ENCODE measurements around the gene C5orf15. TPM values are rescaled to one million over a fixed set of nuclear protein-coding genes. Genes with fewer than 3 reads are reported as not detected.

The C5orf15 gene
- total RNA-seq, 1 experiment from 2014 or later: 28.8 TPM

- CTCF ChIA-PET: no interaction called here
Observed at GRCh38 chr5:133936651-133937015, 31.8 kb downstream of the C5orf15 start.

More at GRCh38 chr5:133936651-133937015, 31.8 kb downstream of the C5orf15 start:
- no peak for DNase-seq (ENCODE audit: low read depth, low spot score)
- intact Hi-C loops (cut with micrococcal nuclease): no loop called here
- BruUV-seq (replicated peaks): no TSS peak
- Histone ChIP-seq H3K9me3 (ENCODE audit: control insufficient read depth in 1 of 2, insufficient read depth in 1 of 2, low read depth in 1 of 2, low read length in 2 of 2) (no peaks in the 10 kb centered on the region), H3K4me2 (ENCODE audit: low read length) (no peak overlapping the region), H3K79me2 (ENCODE audit: insufficient read depth, low read length) (no peaks in the 10 kb centered on the region), H3K9ac (ENCODE audit: low read length) (no peak overlapping the region), H3K27me3 (ENCODE audit: insufficient read depth, low read length) (no peaks in the 10 kb centered on the region), H2AFZ (ENCODE audit: low read depth, low read length, poor library complexity, severe bottlenecking) (no peak overlapping the region), H4K20me1 (ENCODE audit: insufficient read depth) (no peaks in the 10 kb centered on the region), H3K27ac (ENCODE audit: low read depth, low read length) (no peak overlapping the region), H3K4me3 (replicated peaks in 1 of 2; ENCODE audit: low read depth in 1 of 2, low read length in 2 of 2) (no peak overlapping the region), H3K4me1 (ENCODE audit: control insufficient read depth in 1 of 2, insufficient read depth in 2 of 2, low read length in 2 of 2) (no peaks in the 10 kb centered on the region), H3K9me2 (ENCODE audit: insufficient read depth) (no peaks in the 10 kb centered on the region), H3K36me3 (ENCODE audit: control insufficient read depth in 1 of 2, insufficient read depth in 2 of 2, low read length in 2 of 2) (no peaks in the 10 kb centered on the region)
- no peak for ATAC-seq
- ChIA-PET RAD21 (ENCODE audit: low non-redundant PET in 1 of 2, low total read pairs in 2 of 2, uncharacterized antibody in 2 of 2, unreplicated experiment in 2 of 2) (no interaction called here), POLR2A (no interaction called here)
- TF ChIP-seq, protein P1, sequence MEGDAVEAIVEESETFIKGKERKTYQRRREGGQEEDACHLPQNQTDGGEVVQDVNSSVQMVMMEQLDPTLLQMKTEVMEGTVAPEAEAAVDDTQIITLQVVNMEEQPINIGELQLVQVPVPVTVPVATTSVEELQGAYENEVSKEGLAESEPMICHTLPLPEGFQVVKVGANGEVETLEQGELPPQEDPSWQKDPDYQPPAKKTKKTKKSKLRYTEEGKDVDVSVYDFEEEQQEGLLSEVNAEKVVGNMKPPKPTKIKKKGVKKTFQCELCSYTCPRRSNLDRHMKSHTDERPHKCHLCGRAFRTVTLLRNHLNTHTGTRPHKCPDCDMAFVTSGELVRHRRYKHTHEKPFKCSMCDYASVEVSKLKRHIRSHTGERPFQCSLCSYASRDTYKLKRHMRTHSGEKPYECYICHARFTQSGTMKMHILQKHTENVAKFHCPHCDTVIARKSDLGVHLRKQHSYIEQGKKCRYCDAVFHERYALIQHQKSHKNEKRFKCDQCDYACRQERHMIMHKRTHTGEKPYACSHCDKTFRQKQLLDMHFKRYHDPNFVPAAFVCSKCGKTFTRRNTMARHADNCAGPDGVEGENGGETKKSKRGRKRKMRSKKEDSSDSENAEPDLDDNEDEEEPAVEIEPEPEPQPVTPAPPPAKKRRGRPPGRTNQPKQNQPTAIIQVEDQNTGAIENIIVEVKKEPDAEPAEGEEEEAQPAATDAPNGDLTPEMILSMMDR (IDR thresholded peaks at IDR 0.05 in 2 of 3, conservative IDR thresholded peaks at IDR 0.05 in 1 of 3; ENCODE audit: borderline replicate concordance in 1 of 3, insufficient read depth in 1 of 3, low read depth in 2 of 3, low read length in 2 of 3): no peak
- no peak for TF ChIP-seq ZNF274 (IDR thresholded peaks at IDR 0.05; ENCODE audit: low read depth, low read length)
- no peak for TF ChIP-seq SIN3A (IDR thresholded peaks at IDR 0.05; ENCODE audit: low read depth)
- no peak for TF ChIP-seq CBX3 (IDR thresholded peaks at IDR 0.05; ENCODE audit: low read depth)
- TF ChIP-seq, protein P2, sequence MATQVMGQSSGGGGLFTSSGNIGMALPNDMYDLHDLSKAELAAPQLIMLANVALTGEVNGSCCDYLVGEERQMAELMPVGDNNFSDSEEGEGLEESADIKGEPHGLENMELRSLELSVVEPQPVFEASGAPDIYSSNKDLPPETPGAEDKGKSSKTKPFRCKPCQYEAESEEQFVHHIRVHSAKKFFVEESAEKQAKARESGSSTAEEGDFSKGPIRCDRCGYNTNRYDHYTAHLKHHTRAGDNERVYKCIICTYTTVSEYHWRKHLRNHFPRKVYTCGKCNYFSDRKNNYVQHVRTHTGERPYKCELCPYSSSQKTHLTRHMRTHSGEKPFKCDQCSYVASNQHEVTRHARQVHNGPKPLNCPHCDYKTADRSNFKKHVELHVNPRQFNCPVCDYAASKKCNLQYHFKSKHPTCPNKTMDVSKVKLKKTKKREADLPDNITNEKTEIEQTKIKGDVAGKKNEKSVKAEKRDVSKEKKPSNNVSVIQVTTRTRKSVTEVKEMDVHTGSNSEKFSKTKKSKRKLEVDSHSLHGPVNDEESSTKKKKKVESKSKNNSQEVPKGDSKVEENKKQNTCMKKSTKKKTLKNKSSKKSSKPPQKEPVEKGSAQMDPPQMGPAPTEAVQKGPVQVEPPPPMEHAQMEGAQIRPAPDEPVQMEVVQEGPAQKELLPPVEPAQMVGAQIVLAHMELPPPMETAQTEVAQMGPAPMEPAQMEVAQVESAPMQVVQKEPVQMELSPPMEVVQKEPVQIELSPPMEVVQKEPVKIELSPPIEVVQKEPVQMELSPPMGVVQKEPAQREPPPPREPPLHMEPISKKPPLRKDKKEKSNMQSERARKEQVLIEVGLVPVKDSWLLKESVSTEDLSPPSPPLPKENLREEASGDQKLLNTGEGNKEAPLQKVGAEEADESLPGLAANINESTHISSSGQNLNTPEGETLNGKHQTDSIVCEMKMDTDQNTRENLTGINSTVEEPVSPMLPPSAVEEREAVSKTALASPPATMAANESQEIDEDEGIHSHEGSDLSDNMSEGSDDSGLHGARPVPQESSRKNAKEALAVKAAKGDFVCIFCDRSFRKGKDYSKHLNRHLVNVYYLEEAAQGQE (IDR thresholded peaks at IDR 0.05; ENCODE audit: low read depth): no peak
- no peak for TF ChIP-seq CEBPB (IDR thresholded peaks at IDR 0.05; ENCODE audit: low read depth)
- TF ChIP-seq, protein P3, sequence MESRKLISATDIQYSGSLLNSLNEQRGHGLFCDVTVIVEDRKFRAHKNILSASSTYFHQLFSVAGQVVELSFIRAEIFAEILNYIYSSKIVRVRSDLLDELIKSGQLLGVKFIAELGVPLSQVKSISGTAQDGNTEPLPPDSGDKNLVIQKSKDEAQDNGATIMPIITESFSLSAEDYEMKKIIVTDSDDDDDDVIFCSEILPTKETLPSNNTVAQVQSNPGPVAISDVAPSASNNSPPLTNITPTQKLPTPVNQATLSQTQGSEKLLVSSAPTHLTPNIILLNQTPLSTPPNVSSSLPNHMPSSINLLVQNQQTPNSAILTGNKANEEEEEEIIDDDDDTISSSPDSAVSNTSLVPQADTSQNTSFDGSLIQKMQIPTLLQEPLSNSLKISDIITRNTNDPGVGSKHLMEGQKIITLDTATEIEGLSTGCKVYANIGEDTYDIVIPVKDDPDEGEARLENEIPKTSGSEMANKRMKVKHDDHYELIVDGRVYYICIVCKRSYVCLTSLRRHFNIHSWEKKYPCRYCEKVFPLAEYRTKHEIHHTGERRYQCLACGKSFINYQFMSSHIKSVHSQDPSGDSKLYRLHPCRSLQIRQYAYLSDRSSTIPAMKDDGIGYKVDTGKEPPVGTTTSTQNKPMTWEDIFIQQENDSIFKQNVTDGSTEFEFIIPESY (IDR thresholded peaks at IDR 0.05; ENCODE audit: extremely low read depth, insufficient replicate concordance, low read length): no peak
- no peak for TF ChIP-seq ZFX (IDR thresholded peaks at IDR 0.05)
- TF ChIP-seq, protein P4, sequence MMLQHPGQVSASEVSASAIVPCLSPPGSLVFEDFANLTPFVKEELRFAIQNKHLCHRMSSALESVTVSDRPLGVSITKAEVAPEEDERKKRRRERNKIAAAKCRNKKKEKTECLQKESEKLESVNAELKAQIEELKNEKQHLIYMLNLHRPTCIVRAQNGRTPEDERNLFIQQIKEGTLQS (IDR thresholded peaks at IDR 0.05): no peak
- no peak for TF ChIP-seq SP1 (IDR thresholded peaks at IDR 0.05; ENCODE audit: low read depth)
- no peak for TF ChIP-seq EZH2phosphoT487 (IDR thresholded peaks at IDR 0.05; ENCODE audit: borderline replicate concordance)
- no peak for TF ChIP-seq EZH2 (IDR thresholded peaks at IDR 0.05)
- TF ChIP-seq, protein P5, sequence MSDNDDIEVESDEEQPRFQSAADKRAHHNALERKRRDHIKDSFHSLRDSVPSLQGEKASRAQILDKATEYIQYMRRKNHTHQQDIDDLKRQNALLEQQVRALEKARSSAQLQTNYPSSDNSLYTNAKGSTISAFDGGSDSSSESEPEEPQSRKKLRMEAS (IDR thresholded peaks at IDR 0.05): no peak
- no peak for TF ChIP-seq YY1 (IDR thresholded peaks at IDR 0.05; ENCODE audit: extremely low read depth, insufficient replicate concordance, low read depth, low read length)
- TF ChIP-seq FOSL1 (IDR thresholded peaks at IDR 0.05; ENCODE audit: low read depth): no peak
- TF ChIP-seq POLR2AphosphoS5 (IDR thresholded peaks at IDR 0.05; ENCODE audit: low read depth, low read length): no peak

Measured in HCT116 (cell line).